ENCODE data around the gene KRTAP5-3.
A peak's percentile ranks its signal among the peaks of the same experiment; 100 is the strongest.

Gene KRTAP5-3

DNA sequence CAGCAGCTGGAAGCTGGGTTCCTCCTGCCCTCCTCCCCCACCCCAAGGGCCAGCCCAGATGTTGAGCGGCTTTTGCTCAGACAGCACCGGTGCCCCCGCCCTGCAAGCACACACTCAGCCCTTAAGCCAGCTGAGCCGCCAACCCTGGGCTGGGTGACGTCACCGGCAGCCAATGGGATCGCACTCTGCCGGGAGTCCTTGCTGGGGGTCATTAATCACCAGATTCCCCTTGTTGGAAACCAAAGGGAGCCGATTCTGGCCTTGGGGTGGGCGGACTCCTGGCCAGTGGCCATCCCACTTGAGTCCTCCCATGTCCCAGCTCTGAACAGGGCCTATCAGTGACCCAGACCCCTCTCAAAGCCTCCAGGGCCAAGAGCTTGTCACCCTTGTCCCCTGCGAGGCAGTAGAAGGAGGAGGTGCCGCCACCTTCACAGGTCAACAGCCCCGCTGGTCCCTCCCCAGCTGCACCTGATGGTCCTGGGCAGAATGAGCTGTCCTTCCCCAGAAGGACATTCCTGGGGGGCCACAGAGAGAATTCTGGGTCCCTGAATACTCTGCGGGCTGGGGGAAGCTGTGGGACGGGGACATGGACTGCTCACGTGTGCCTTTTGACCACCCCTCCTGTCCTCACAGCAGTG, 43.6 kb downstream of the KRTAP5-3 start:
- peak; percentile 62 for DNase-seq (ENCODE audit: low spot score)

DNA sequence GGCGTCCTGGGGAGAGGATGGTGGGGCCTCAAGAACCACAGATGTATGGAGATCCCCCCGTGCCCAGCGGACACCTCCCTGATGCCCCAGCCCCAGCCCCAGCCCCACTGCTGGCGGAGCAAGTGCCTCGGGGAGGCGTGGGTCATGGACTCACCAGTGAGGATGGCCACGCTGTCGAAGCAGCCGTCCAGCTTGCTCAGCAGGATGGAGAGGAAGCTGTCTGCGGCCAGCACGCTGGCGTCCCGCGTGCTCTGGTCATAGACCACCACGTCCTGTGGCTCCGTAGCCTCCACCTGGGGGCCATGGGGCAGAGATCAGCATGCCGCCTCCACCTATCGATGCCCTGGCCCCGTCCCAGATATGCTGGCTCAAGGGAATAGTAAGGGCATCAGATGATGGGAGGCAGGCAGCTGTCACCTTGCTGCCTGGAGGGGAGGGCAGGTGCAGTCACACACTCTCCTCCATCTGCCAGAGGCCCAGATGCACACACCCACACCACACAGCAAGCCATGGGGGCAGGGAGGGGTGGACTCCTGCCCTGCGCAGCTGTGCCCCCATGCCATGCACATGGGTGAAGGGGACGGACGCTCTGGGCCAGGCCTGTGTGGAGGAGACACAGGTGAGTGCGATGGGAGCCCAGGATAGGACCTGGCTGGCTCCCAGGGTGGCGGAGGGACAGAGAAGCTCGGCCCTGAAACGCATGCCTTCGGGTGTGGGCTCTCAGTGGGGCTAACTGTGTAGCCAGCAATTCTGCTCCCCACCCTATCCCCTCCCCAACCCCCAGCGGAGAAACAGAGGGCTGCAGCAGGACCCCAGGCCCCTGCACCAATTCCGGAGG, 44.3 kb downstream of the KRTAP5-3 start:
- DNase-seq (ENCODE audit: low spot score) = no peak

DNA sequence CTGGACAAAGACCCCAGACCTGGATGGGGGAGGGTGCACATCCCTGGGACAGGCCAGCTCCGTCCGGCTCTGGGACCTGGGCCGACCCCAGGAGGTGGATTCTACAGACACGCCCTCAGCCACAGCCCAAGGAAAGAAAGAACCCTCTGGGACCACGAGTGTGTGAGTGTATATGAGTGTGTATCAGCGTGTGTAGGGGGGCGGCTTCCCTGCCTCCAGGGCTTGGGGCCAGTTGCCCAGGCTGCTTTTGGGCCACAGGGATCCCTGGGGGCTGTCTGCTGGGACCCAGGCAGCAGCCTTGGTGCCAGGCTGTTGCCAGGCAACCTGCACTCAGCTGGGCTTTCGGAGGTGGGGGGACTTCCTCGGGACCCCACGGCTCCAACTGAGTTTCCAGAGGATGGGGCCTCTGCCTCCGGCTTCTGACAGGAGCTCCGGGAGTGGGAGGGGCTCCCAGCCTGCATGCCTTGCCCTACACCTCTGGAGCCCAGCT, 45.1 kb downstream of the KRTAP5-3 start:
- DNase-seq (ENCODE audit: low spot score) = no peak

DNA sequence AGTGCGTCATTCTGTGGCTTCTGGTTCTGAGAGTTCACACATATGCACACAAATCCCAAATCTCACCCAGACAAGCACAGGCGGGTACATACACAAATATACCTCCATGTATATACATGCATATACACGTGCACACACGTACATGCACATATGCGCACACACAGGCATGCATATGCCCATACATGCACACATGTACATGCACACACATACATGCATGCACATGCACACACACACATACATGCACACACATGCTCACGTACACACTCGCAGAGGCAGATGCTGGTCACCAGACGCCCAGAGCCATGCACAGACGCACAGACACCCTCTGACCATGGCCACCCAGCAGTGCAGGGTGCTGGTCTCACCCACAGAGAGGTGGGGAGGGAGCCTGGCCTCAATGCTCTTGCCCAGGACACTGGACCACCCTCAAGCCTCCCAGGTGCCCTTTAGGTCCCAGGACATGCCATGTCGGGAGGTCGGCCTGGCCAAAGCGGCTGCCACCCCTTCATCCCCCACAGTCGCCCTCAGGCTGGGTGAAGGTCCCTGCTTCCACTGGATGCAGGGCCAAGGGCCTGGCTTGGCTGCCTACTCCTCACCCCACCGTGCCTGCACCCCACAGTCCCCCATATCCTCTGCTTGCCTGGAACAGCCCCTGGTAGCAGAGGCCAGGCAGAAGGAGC, 45.7 kb downstream of the KRTAP5-3 start:
- no peak for DNase-seq (ENCODE audit: low spot score)

DNA sequence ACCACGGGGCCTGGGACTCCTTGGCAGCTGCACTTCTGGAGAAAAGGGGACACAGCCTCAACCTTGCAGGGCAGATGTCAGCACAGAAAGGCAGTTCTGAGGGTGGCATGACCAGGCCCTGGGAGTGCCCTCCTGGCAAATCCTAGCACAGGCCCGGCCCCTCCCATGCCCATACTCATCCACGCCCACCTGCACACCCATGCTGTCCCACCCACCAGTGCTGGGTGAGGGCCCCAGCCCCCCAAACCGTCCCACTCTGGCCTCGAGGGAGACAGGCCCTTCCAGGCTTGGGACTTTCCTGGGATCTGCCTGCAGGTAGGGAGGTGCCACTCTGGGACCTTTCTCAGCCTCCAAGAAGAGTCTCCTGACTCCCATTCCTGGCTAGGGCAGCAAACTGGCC, 46.3 kb downstream of the KRTAP5-3 start:
- DNase-seq (ENCODE audit: low spot score) = no peak

DNA sequence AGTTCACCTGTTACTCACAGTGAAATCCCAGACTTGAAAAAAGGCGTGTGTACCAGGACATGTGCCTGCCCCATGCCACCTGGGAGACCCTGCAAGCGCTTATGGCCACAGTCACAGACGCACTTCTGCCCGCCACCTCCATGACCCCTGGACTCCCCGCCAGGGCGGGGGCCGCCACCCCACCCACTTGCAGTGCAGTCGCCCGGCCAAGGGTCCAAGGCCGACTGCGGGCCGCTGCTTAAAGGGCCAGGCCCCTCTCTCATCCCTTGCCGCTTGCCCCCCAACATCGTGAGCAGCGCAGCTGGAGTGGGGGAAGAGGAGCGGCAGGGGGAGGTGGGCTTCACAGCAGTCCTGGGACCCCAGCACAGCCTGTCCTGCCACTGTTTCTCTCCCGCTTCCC, 47.0 kb downstream of the KRTAP5-3 start:
- DNase-seq (ENCODE audit: low spot score) = no peak

DNA sequence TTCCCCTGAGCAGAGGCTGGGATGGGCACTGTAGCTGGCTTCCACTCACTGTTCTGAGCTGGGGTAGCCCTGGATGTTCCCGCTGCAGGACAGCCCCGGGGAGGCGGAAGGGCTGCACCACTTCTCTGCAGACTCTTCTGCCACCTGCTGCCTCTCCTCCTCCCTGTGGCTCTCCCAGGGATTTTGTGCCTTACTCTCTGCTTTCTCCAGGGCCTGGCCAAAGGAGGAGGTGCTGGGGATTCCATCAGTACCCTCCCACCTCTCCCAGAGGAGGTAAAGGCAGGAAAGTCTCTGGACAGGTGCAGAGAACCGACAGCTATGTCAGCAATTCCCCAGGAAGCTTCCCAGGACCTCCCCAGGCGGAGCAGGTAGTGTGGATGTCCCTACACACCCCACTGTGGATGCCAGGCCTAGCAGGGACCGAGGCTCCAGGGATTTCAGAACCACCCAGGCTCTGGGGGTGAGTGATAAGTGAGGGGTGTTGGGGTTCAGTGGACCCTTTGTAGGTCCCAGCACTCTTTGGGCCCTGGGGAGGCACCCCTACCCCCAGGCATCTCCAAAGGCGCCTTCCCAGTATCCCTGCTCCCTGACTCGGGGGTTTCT, 47.5 kb downstream of the KRTAP5-3 start:
- DNase-seq (ENCODE audit: low spot score) = no peak

DNA sequence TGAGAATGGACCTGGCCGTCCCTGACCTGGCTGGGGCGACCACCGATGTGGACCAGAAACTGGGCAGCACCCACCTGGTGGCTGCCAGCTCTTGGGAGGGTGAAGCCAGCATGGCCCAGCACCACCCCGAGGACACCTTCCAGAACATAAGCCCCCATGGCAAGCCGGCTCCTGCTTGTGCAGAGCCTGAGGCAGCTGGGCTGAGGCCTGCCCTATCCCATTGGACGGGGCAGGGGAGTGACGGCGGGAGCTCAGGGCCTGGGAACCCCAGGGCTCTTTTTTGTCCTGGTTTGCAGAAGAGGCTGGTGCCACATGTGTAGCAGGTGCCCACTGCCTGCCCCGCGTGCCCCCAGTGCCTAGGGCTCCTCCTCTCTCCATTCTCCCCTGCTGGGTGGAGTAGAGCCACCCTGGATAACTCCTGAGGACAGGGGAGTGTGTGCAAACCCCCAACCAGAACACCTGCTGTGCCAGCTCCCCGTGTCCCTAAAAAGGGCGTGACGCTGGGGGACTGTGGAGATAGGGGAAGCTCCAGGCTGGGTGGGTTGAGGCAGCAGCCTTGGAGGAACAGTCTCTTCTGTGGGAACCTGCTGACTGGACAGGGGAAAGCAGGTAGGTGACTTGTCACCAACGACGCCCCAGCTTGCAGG, 48.1 kb downstream of the KRTAP5-3 start:
- no peak for DNase-seq (ENCODE audit: low spot score)

DNA sequence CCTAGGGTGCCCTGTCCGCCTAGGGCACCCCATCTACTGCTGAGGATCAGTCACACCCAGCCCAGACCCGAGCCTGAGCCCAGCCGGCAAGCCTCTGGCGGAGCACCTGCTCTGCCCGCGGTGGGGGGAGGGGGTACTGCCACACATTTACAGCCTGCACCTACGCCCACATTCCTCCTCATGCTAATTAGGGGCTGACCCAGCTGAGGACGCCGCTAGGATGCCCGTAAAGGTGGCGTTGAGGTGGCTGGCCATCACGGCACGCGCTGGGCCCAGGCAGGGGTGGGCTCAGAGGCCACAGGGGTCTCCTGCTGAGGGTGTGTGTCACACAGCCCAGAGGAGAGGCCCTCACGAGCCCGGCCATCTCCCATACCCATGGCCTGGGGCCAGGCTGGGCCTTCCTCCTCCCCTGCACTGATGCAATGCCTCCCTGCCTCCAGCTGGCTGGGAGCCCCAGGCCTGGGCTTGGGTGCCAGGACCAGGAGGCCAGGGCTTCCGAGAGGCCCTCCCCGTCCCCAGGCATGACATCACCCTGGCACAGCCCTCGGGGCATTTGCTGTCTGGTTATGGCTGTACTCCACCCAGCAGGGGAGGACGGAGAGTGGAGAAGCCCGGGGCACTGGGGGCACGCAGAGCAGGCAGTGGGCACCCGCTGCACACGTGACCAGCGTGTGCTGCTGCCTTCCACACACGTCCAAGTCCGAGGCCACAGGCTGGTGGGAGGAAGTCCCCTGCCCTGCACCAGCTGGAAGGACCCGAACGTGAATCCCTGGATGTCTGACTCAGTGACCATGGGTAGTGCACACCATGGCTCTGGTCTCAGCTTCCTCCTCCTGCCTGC, 48.9 kb downstream of the KRTAP5-3 start:
- no peak for DNase-seq (ENCODE audit: low spot score)

DNA sequence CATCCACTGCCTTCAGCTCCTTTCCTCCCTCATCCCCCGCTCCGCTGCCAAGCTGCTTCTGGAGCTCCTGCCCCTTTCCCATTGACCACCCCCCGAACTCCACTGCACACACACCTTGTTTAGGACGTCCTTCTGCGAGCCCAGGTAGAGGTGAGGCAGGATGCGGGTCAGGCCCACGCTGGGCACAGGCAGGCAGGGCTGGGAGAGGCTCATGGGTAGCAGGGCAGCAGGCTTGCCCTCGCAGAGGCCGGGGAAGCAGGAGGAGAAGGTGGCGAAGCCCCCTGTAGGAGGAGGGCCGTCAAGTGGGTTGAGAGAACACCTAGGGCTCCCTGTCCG, 49.5 kb downstream of the KRTAP5-3 start:
- DNase-seq (ENCODE audit: low spot score) = no peak

DNA sequence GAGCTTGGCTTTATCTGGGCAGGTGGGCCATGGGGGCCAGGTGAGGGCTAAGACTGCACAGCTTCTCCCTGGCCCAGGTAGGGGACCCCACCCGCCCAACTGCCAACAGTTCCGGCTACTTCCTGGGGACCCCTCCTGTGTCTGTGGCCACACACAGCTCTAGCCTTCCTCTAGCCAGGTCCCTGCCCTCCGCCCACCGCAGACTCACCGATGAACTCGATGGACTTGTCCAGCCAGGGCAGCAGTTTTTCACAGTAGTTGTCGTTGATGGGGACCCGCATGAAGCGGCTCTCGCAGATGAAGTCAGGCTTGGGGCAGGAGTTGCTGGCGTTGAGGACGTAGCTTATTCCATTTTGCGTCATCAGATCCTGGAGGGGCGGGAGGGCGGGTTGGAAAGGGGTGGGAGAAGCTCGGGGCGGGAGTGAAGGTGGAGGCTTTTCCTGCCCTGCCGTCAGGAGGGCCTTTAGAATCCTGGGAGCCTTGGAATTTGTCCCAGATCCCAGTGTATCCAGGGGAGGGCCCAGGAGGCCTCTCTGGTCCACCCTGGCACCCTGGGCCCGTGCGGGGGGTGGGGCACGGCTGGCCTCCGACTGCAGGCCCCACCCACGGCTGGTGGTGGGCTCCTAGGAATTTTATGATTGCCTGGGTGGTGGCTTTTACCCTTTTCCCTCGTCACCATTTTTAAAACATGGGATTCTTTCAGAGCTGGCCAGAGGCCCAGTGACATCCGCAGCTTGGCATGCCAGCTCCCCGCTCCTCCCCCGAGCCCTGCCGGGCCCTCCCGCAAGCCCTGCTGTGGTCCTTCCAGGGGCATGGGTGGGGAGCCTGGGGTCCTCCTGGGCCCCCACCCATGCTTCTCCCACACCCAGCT, 50.1 kb downstream of the KRTAP5-3 start:
- DNase-seq (ENCODE audit: low spot score) = no peak
